Measurements from ENCODE around the gene WWP2.

The WWP2 gene

GRCh38 chr16:69793526-69793925, 31.4 kb downstream of the WWP2 start:
- Histone ChIP-seq H3K27ac (ENCODE audit: extremely low read depth, low read depth, low read length) (no peak overlapping the region), H3K9me3 (ENCODE audit: control insufficient read depth, insufficient read depth, low read depth, low read length) (no peaks in the 10 kb centered on the region), H3K4me3 (ENCODE audit: low read depth, low read length) (no peak overlapping the region), H3K4me1 (ENCODE audit: control insufficient read depth, insufficient read depth, low read length) (no peaks in the 10 kb centered on the region), H3K36me3 (ENCODE audit: control insufficient read depth in 2 of 2, insufficient read depth in 1 of 2, low read length in 2 of 2) (peaks cover 0 to 8% of the 10 kb centered on the region in 2 experiments; a peak in 2 of 3 replicates)
- ChIA-PET POLR2A (no interaction called here), CTCF (interaction anchor here (6.5 kb wide), 1 partner anchor 137 kb away, joined by 81 read pairs; no protein-coding TSS in a partner anchor)
- TF ChIP-seq SCRT1 (tag by site-specific recombination; IDR thresholded peaks at IDR 0.05; ENCODE audit: borderline replicate concordance) (no peak), MYNN (tag by site-specific recombination; IDR thresholded peaks at IDR 0.05; ENCODE audit: borderline replicate concordance) (no peak), ZNF423 (tag by site-specific recombination; IDR thresholded peaks at IDR 0.05) (no peak), OVOL3 (tag by site-specific recombination; IDR thresholded peaks at IDR 0.05) (no peak), ZNF37A (tag by site-specific recombination; IDR thresholded peaks at IDR 0.05) (no peak), ZNF747 (tag by site-specific recombination; IDR thresholded peaks at IDR 0.05) (no peak), ZFP37 (tag by site-specific recombination; IDR thresholded peaks at IDR 0.05) (no peak), ZNF302 (tag by site-specific recombination; IDR thresholded peaks at IDR 0.05; ENCODE audit: low read depth) (no peak), ZNF341 (tag by site-specific recombination; IDR thresholded peaks at IDR 0.05; ENCODE audit: low read depth) (no peak)
- TF ChIP-seq, protein P1, sequence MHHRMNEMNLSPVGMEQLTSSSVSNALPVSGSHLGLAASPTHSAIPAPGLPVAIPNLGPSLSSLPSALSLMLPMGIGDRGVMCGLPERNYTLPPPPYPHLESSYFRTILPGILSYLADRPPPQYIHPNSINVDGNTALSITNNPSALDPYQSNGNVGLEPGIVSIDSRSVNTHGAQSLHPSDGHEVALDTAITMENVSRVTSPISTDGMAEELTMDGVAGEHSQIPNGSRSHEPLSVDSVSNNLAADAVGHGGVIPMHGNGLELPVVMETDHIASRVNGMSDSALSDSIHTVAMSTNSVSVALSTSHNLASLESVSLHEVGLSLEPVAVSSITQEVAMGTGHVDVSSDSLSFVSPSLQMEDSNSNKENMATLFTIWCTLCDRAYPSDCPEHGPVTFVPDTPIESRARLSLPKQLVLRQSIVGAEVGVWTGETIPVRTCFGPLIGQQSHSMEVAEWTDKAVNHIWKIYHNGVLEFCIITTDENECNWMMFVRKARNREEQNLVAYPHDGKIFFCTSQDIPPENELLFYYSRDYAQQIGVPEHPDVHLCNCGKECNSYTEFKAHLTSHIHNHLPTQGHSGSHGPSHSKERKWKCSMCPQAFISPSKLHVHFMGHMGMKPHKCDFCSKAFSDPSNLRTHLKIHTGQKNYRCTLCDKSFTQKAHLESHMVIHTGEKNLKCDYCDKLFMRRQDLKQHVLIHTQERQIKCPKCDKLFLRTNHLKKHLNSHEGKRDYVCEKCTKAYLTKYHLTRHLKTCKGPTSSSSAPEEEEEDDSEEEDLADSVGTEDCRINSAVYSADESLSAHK (tag by site-specific recombination; IDR thresholded peaks at IDR 0.05) = no peak

- ChIA-PET POLR2A (interaction anchor here (0.5 kb wide), 1 partner anchor 88 kb away, joined by 3 read pairs; no protein-coding TSS in a partner anchor), CTCF (interaction anchor here (0.6 to 6.5 kb wide), 2 partner anchors 136 to 758 kb away, joined by 4 to 81 read pairs; no protein-coding TSS in a partner anchor)
- no peaks in the 10 kb centered on the region for H3K9me3 ChIP-seq (ENCODE audit: control insufficient read depth, insufficient read depth, low read depth, low read length)
- H3K4me1 ChIP-seq (ENCODE audit: control insufficient read depth, insufficient read depth, low read length) = no peaks in the 10 kb centered on the region
- H3K4me3 ChIP-seq (ENCODE audit: low read depth, low read length) = no peak overlapping the region
- H3K27ac ChIP-seq (ENCODE audit: extremely low read depth, low read depth, low read length) = no peak overlapping the region
- H3K36me3 ChIP-seq (ENCODE audit: control insufficient read depth in 2 of 2, insufficient read depth in 1 of 2, low read length in 2 of 2) = peaks cover 0 to 13% of the 10 kb centered on the region in 2 experiments; a peak in 2 of 3 replicates
- TF ChIP-seq ZNF248 (tag by site-specific recombination; IDR thresholded peaks at IDR 0.05) = no peak
- TF ChIP-seq ZNF398 (tag by site-specific recombination; IDR thresholded peaks at IDR 0.05) = no peak
- TF ChIP-seq KLF17 (tag by site-specific recombination; IDR thresholded peaks at IDR 0.05) = no peak
- no peak for TF ChIP-seq ZNF449 (tag by site-specific recombination; IDR thresholded peaks at IDR 0.05)
- no peak for TF ChIP-seq GLIS1 (tag by site-specific recombination; IDR thresholded peaks at IDR 0.05)
- TF ChIP-seq SCRT1 (tag by site-specific recombination; IDR thresholded peaks at IDR 0.05; ENCODE audit: borderline replicate concordance) = no peak
- TF ChIP-seq ZNF555 (tag by site-specific recombination; conservative IDR thresholded peaks at IDR 0.05) = no peak
- TF ChIP-seq ZBTB8A (tag by site-specific recombination; IDR thresholded peaks at IDR 0.05) = no peak
- TF ChIP-seq, protein P2, sequence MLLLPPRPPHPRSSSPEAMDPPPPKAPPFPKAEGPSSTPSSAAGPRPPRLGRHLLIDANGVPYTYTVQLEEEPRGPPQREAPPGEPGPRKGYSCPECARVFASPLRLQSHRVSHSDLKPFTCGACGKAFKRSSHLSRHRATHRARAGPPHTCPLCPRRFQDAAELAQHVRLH (tag by site-specific recombination; IDR thresholded peaks at IDR 0.05) = no peak
- TF ChIP-seq GLI2 (tag by site-specific recombination; IDR thresholded peaks at IDR 0.05; ENCODE audit: borderline replicate concordance, low read depth) = no peak
- TF ChIP-seq ZNF677 (tag by site-specific recombination; IDR thresholded peaks at IDR 0.05) = no peak
- TF ChIP-seq, protein P3, sequence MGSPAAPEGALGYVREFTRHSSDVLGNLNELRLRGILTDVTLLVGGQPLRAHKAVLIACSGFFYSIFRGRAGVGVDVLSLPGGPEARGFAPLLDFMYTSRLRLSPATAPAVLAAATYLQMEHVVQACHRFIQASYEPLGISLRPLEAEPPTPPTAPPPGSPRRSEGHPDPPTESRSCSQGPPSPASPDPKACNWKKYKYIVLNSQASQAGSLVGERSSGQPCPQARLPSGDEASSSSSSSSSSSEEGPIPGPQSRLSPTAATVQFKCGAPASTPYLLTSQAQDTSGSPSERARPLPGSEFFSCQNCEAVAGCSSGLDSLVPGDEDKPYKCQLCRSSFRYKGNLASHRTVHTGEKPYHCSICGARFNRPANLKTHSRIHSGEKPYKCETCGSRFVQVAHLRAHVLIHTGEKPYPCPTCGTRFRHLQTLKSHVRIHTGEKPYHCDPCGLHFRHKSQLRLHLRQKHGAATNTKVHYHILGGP (tag by site-specific recombination; IDR thresholded peaks at IDR 0.05) = no peak
- no peak for TF ChIP-seq ZNF747 (tag by site-specific recombination; IDR thresholded peaks at IDR 0.05)
- TF ChIP-seq ZNF701 (tag by site-specific recombination; IDR thresholded peaks at IDR 0.05) = no peak
- TF ChIP-seq ZBTB48 (tag by site-specific recombination; IDR thresholded peaks at IDR 0.05) = no peak
- TF ChIP-seq, protein P4, sequence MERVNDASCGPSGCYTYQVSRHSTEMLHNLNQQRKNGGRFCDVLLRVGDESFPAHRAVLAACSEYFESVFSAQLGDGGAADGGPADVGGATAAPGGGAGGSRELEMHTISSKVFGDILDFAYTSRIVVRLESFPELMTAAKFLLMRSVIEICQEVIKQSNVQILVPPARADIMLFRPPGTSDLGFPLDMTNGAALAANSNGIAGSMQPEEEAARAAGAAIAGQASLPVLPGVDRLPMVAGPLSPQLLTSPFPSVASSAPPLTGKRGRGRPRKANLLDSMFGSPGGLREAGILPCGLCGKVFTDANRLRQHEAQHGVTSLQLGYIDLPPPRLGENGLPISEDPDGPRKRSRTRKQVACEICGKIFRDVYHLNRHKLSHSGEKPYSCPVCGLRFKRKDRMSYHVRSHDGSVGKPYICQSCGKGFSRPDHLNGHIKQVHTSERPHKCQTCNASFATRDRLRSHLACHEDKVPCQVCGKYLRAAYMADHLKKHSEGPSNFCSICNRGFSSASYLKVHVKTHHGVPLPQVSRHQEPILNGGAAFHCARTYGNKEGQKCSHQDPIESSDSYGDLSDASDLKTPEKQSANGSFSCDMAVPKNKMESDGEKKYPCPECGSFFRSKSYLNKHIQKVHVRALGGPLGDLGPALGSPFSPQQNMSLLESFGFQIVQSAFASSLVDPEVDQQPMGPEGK (tag by site-specific recombination; IDR thresholded peaks at IDR 0.05) = no peak
Measured at GRCh38 chr16:69794486-69794885, 32.4 kb downstream of the WWP2 start.

All from HEK293 (cell line).